Stimulated activated CD4-positive, alpha-beta T cell treated with anti-CD3 and anti-CD28 coated beads, Interleukin-12 subunit alpha, Interleukin-12 subunit beta, amount 100 ng/mL, for 48 hours (primary cell): ENCODE data around the gene PACSIN2.
"Not testable (repeated sequence)": the region's sequence is repeated elsewhere in the genome, so short reads cannot be mapped to it uniquely, and the experiment has no call there.

ENCODE experiments used
- DNase-seq, 3 donors: peaks; one replicate each; pipeline ENCODE4 v3.0.0-alpha.2; 2020; ENCODE audit warnings: low read depth in 2 of 3, low spot score in 1 of 3

The PACSIN2 gene

DNA sequence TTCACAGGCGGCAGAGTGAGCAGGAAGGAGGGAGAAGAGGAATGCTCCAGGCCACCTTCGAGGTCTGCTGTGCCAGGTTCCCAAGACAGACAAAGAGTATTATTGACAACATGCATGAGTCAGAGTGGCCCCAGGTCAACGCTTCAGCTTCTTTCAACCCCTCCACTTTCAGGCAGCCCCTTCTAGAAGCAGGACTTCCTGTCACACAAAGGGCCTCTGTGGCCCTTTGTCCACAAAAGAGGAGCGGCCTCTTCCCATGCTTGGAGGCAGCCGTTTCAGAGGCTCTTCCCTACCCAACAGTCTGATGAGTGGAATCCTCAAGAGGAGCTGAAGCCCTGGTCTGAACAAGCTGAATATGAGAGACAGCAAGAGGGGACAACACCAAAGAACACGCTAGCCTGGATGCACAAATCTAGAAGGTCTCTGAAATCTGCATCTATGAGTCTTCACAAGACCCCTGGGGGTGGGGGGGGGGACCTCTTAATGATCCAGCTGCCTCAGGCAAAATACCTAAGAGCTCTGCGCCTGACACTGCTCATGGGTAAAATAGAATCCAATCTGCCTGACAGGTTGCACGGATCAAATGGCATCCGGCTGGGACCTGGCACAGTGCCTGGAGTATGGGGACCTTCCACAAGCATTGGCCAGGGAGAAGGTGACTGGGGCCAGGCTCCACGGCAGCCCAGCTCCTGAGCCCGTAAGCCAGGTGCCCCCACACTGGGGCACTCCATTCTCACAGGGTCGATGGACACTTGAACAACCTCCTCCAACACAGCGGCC, 67.5 kb downstream of the PACSIN2 start:
- no peak for DNase-seq

GRCh38 chr22:42946546-42947198, 68.3 kb downstream of the PACSIN2 start:
- DNase-seq = no peak

DNA sequence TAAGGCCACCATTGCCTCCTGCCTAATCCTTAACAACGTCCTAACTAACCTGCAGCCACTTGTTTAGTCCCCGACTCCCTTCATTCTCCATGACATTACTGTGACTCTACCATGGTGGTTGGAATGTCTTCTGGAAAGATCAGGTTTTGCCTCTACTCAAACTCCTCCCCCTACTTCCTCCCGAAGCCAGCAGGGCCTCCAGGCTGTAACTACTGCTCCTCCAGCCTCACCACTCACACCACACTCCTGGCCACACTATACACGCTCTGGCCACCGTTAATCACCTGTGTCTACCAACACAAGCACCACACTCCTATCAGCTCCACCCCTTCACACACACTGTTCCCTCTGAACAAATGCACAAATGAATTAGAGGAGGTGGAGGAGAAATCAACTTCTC, 69.2 kb downstream of the PACSIN2 start:
- no peak for DNase-seq

DNA sequence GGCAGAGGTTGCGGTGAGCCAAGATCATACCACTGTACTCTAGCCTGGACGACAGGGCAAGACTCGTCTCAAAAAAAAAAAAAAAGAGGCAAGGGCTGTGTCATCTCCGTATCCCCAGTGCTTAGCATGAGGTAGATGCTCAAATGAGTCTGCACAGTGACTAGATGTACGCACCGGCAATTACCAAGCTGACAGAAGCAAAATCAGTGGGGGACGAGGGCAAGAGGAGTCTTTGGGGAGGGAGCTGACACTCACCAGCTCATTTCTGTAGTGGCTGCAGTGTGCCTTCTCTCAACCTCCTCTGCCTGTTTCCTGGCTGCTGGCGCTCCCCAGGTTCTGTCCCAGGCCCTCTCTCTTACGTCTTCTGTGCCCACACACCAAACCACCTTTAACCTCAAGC, 69.9 kb downstream of the PACSIN2 start:
- DNase-seq = no peak

DNA sequence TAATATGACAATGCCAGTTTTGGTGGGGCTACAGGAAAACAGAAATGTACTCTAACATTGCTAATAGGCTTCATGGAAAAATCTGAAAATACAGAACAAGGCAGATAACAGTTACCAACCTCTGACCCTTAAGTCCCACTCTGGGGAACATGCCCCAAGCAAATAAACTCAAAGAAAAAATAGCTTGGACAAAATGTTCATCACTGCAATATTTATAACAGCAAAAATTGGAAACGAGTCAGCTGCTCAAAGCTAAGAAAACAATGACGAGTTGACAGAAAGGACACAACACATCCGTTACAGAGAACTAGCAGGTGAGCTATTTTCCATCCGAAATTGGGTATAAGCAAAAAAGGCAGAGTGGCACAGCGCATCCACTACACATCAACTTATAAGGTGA, 70.5 kb downstream of the PACSIN2 start:
- DNase-seq = no peak

GRCh38 chr22:42943981-42944380, 71.0 kb downstream of the PACSIN2 start:
- DNase-seq = no peak

DNA sequence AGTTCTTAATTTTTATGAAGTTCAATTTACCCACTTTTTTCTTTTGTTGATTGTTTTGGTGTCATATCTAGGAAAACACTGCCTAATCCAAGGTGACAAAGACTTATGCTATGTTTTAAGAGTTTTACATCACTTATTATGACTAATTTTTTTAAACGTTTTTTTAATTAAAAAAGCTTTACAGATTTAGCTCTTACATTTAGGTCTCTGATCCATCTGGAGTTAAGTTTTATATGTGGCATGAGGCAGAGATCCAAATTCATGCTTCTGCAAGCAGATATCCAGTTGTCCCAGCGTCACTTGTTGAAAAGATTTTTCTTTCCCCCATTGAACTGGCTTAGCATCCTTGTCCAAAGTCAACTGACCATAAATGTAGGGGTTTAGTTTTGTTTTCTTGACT, 72.6 kb downstream of the PACSIN2 start:
- DNase-seq = no peak

DNA sequence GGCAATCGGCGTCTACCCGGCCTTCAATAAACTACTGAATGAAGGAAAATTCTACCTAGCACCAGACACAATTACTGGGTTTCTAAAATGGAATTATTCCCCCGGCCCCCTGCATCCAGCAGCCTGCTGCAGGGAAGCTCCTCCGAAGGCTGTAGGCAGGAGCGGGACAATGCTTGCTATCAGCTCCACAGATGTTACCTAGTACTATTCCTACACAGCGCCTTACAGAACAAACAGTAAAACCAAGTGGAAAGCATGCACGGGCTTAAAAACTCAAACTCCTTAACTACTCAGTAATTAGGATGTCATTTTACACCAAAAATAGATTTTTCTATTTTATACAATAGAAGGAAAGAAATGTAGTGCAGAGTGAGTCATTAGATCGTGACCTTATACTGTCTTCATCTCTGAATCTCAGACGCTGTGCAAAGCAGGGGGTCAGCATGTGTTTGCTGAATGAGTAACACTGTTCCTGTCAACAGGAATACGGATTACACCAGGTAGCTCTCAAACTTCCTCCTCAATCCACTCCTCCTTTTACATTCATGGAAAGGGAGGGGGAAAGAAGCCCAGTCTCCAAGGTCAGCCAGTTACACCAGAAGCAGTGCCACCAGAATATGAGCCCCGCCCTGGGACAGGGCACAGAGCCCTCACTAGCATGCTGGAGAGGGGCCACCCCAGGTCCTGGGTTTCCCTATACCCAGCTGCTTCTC, 74.9 kb downstream of the PACSIN2 start:
- no peak for DNase-seq

DNA sequence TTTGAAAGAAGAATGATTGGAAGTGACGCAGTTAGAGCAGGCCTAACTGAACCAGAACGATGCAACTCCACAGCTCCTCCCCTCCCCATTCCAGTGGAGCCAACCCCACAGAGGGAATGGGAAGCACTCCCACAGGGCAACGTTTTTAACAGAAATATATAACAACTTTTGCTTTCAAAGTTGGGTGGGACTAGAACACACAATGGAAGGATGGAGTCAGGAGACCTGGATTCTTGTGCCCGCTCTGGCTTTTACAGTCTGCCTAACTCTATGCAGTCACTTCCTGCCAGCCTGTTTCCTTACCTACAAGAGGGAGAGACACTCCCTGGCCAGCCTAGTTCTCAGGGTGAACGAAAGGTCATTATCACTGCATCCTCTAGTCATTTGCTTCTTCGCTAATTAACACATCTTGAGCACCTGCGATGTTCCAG, 75.5 kb downstream of the PACSIN2 start:
- no peak for DNase-seq

DNA sequence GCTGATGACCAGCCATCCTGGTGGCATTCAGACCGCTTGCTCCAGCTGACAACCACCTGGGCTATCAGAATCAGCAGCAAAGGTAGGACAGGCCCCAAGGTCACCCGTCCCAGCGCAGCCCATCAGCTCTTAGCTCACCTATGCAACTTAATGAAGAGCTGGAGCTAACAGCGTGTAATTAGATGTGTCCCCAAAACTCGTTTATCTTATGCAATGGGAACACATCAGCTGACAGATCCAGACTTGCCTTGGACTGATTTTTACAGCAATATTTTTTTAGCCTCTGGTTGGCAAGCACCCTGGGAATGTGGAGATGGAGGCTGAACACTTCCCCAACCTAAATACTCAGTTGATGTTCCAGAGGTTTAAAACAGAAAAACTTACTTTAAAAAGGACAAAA, 76.0 kb downstream of the PACSIN2 start:
- DNase-seq = no peak

DNA sequence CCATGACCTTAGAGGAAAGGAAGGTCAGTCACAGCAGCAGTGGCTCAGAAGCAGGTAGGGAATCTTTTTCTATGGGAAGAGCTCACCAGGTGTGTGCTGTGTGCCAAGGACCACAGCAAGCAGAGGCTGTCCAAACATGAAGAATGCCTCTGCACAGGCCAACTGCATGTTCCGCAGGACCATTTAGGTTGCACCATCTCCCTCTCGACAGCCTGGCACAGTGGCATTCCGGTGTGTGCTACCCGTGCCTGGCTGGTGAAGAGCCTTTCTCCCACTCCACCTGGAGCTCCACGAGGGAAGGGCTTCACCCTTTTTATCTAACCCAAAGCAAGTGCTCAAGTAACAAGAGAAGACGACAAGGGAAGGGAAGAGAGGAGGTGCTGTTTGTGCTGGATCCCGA, 76.5 kb downstream of the PACSIN2 start:
- DNase-seq = no peak

DNA sequence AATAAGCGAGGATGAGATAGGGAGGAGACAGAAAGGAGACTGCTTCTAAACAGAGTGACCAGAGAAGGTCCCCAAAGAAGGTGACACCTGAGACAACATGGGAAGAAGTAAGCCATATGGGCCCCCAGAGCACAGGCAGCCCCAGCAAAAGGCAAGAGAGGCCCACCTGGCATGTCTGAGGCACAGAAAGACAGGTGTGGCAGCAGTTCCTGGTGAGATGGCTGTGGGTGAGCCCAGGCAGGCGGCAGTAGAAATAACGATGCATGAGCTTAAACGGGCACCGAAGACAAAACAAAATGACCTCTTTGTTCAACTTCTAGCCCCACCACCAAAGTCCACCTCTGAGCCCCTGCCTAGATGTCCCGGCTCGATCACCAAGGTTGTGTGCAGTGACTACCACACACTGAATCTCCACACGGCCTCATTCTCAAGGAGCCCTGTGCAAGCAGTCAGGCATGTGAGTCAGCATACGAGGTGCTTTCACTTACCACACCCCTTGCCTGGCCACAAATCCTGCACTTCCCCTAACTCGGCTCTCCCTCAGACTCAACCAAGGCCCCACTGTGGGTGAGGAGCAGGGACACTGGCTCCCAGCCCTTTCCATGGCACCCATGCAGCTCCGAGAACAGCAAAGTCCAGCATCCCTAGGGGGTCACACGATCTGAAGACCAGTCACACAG, 77.6 kb downstream of the PACSIN2 start:
- peak in 1 of 3 donors; percentile 14 for DNase-seq

DNA sequence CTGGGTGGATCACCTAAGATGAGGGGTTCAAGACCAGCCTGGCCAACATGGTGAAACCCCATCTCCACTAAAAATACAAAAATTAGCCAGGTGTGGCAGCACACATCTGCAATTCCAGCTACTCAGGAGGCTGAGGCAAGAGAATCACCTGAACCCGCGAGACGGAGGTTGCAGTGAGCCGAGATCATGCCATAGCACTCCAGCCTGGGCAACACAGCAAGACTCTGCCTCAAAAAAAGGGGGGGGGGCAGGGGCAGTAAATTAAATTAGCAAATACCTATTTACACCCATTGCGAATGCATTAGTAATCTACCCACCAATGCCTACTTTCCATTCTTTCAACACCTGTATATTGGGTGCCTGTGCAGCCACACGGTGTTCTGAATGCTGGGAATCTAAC, 78.3 kb downstream of the PACSIN2 start:
- DNase-seq = not testable (repeated sequence)

DNA sequence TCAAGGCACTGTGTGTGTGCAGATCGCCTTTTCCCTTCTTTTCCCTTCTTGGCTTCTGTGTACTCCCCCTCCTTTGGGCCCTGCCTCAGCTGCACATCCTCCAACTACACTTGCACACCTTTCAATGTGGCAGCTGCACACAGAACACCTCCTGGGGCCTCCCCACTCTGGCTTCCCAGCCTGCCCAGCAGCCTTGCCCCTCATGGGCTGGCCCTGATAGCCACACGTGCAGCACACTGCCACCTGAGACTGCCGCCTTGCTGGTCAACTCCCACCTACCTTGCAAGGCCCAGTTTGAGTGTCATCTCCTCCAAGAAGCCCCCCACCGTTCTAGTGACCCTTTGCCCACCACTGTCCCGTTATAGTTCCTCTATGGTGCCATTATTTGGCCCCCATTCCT, 80.6 kb downstream of the PACSIN2 start:
- no peak for DNase-seq

DNA sequence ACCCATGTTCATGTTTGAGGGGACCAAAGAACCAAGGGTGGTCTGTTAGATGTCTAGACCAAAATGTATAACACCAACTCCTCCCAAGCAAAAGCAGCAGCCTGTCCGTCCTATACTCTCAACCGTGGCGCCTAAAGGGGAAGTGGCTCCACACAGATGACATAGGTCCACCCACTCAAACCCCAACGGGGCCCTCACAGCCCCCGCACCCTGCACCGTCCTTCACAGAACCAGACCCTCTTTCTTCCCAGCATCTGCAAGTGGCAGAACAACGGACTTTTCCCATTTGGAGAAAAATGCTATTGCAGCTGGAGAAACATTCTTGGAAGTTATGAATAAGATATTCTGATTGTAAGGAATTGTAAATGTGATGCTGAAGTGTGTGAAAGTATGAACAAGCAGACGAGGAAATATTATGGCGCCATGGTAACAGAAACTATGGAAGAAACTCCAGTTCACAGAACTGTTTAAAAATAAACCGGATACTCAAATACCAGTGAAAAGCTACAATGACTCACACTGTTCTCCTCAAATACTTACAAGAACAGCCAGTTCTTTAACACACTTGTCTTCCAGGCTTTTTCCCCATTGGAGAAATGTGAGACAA, 81.4 kb downstream of the PACSIN2 start:
- peak; percentile 8 to 25 (median 22) for DNase-seq

- no peak for DNase-seq
Measured at GRCh38 chr22:42932857-42933484, 82.0 kb downstream of the PACSIN2 start.

- no peak for DNase-seq
Measured at GRCh38 chr22:42932197-42932519, 82.8 kb downstream of the PACSIN2 start.

DNA sequence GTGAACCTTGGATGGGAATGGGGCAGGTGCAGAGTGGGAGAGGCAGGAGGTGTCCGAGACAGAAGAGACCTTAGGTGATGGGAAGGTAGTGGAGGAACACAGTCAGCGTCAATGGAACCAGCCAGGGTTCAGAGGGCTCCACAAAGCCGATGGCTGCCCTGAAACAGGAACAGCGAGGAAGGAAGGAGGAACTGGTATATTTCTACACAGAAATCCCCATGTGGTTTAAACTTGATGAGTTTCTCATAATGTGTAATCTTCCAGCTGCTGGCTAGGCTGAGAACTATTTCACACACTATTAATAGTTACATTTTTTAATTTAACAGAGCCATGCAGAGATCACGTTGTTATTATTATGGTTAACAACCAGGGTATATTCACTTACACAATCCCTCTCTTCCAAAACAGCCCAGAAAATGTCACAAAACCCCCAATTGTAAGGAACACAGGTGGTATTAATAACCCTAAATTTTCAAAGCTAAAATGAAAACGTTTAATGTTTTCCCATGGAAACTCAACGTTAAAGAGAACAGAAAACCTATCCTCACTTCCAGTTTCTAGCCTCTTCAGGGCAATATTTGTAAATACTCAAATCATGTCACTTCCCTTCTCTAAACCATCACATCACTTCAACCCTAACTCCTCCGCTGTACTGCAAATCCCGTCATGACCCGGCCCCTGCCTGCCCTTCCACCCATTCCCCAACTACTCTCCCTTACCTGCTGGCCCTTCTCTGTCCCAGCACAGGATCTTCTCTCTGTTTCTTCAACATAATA, 83.3 kb downstream of the PACSIN2 start:
- no peak for DNase-seq

GRCh38 chr22:42930810-42931420, 84.0 kb downstream of the PACSIN2 start:
- DNase-seq = peak in 1 of 3 donors; percentile 8

DNA sequence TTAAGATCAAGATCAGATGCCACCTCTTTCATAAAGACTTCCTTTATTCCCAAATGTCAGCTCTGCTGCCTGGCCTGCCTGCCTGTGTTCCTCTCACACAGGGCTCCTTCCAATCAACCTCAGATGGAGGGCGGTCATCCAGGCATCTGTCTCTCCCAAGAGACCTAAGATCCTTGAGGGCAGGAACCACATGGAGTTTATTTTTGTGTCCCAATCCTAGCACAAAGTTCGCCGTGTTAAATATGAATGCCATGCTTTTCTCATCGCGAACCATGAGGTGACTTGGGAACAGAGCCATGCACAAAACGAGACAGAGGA, 85.2 kb downstream of the PACSIN2 start:
- DNase-seq = no peak
